ENCODE data around the gene TBCEL. TPM values are rescaled to one million over a fixed set of nuclear protein-coding genes. Genes with fewer than 3 reads are reported as not detected.

Gene TBCEL
- total RNA-seq, 4 donors from 2014 or later = 14.1 to 38.6 (median 16.4) TPM

- DNase-seq (ENCODE audit: low spot score) (no peak), ATAC-seq (ENCODE audit: low FRiP score) (no peak)
- TF ChIP-seq CTCF (IDR thresholded peaks at IDR 0.05) = no peak
Measured at GRCh38 chr11:121057922-121058321, 34.0 kb downstream of the TBCEL start.

GRCh38 chr11:121058941-121059340 is 35.0 kb downstream of the TBCEL start:
- ATAC-seq (ENCODE audit: low FRiP score) (no peak), DNase-seq (ENCODE audit: low spot score) (no peak)
- no peak for TF ChIP-seq CTCF (IDR thresholded peaks at IDR 0.05)

GRCh38 chr11:121059605-121060004 is 35.7 kb downstream of the TBCEL start:
- DNase-seq (ENCODE audit: low spot score) (no peak), ATAC-seq (ENCODE audit: low FRiP score) (no peak)

GRCh38 chr11:121063728-121064127 is 39.8 kb downstream of the TBCEL start:
- DNase-seq (ENCODE audit: low spot score) = no peak
- no peak for ATAC-seq (ENCODE audit: low FRiP score)
- TF ChIP-seq CTCF (IDR thresholded peaks at IDR 0.05) = no peak

More at GRCh38 chr11:121059605-121060004, 35.7 kb downstream of the TBCEL start:
- no peak for TF ChIP-seq CTCF (IDR thresholded peaks at IDR 0.05)

- TF ChIP-seq CTCF (IDR thresholded peaks at IDR 0.05) = no peak
- ATAC-seq (ENCODE audit: low FRiP score) (no peak), DNase-seq (ENCODE audit: low spot score) (no peak)
Measured at GRCh38 chr11:121066623-121067022, 42.7 kb downstream of the TBCEL start.

GRCh38 chr11:121067026-121067425 is 43.1 kb downstream of the TBCEL start:
- no peak for TF ChIP-seq CTCF (IDR thresholded peaks at IDR 0.05)
- ATAC-seq (ENCODE audit: low FRiP score) = no peak

GRCh38 chr11:121067453-121067852 is 43.6 kb downstream of the TBCEL start:
- no peak for TF ChIP-seq CTCF (IDR thresholded peaks at IDR 0.05)

More at GRCh38 chr11:121067026-121067425, 43.1 kb downstream of the TBCEL start:
- no peak for DNase-seq (ENCODE audit: low spot score)

More at GRCh38 chr11:121067453-121067852, 43.6 kb downstream of the TBCEL start:
- ATAC-seq (ENCODE audit: low FRiP score) (no peak), DNase-seq (ENCODE audit: low spot score) (no peak)

All from omental fat pad (tissue), 4 donors.